A375 (cell line): ENCODE data around the gene CGB3. TPM values are rescaled to one million over a fixed set of nuclear protein-coding genes. Genes with fewer than 3 reads are reported as not detected.

Experiments
- small RNA-seq: library from RNA; depleted of rRNA; stranded (forward); fragments of <200 nt; gene quantifications from one replicate; pipeline ENCODE3, GENCODE V24; 2014
- total RNA-seq: library from RNA; depleted of rRNA; stranded (reverse); fragments of >200 nt; shearing (Covaris generic); gene quantifications from 2 replicates; pipeline ENCODE4 v1.2.3, GENCODE V29; 2014; rRNA removed

CGB3 gene
- total RNA-seq = not detected in 2 replicates

DNA sequence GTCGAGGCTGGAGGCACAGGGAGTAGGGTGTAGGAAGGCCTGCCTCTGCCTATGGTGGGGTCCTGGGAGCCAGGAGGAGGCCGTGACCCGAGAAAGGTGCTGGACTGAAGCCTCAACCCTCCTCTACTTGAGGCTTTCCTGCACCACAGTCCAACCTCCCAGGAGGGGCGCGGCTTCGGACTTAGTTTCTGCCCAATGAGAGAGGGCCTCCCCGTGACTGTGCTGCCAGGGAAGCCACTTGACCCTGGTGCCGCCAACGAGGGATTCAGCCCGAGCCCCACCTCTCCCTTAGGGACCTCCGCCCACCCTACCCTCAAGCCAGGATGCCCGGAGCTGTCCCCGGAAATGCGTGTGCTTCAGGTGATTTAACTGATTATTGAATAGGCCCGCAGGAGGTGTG, at the start of gene CGB3:
Gene CGB3 (minus strand): TSS at position 101 of the 400 bp plus-strand sequence. CDS start 362 bp downstream, outside the sequence.

DNA sequence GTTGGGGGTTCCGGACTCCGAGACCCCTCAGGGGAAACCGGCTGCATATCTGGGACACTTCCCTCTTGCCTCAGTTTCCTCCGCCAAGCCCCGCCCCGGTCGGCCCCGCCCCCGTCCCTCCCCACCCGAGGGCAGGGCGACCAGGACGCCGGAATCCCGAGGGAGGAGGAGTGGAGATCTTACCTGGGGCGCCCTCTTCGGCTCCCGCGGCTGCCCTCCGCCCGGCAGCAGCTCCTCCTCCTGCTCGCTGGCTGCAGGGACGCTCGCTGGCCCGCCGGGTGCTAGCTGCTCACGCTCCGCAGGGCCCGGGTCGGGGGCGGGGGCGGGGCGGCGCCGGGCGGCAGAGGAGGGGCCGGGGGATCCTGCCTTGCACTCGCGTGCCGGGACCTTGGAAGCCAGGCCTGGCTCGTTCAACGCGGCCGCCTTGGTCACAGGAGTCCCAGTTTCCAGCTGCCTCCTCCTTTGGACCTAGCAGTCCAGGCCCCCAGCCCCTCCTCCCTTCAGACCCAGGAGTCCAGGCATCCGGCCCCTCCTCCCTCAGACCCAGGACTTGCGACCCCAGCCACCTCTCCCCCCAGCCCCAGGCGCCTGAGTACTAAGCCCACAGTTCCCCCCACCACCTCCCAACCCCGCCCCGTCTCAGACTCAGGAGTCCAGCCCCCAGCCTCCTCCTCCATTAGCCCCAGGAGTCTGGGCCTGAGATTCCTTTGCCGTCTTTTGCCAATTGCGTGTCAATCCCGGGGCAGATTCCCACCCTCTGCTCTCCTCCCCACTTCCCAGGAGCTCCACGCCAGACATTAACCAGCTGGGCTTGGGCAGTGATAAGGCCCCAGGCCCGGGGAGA, 40.9 kb upstream of the CGB3 start, which contains the start of gene NTF4:
Gene NTF4 (minus strand): TSS at position 51 of the 844 bp plus-strand sequence. CDS start 2,821 bp downstream, outside the sequence.

DNA sequence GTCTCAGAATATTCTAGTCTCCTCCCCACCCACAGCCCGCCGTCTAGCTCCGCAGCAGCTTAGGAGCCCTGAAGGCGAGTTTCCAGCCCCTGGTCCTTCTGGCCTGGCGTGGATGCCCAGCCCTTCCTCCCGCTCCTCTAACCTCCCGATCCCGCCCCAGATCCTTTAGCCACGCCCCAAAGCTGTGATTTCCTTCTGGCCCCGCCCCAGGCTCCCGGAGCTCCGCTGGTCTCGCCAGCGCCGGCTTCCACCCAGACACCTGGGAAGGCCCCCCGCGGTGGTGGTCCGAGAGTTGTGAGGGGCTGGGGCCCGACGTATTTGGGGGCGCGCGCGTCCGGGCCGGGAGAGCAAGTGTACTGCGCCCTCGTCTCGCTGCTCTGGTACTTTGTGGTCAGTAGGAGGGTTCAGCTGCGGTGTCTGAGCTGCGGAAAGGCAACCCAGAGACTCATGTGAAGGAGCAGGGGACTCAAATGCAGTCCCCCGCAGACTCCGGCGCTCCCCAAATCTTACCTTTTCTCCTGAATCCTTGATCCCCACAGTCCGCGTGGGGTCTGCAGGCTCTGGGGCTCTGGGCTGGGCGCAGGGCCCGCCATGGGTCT, 33.6 kb upstream of the CGB3 start, which contains the start of gene CGB7:
Gene CGB7 (minus strand): TSS at position 114 of the 599 bp plus-strand sequence. CDS start 2,374 bp downstream, outside the sequence.

DNA sequence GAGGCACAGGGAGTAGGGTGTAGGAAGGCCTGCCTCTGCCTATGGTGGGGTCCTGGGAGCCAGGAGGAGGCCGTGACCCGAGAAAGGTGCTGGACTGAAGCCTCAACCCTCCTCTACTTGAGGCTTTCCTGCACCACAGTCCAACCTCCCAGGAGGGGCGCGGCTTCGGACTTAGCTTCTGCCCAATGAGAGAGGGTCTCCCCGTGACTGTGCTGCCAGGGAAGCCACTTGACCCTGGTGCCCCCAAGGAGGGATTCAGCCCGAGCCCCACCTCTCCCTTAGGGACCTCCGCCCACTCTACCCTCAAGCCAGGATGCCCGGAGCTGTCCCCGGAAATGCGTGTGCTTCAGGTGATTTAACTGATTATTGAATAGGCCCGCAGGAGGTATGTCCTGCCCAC, 24.9 kb upstream of the CGB3 start, which contains the start of gene CGB8:
Gene CGB8 (minus strand): TSS at position 101 of the 400 bp plus-strand sequence. CDS start 372 bp downstream, outside the sequence.

DNA sequence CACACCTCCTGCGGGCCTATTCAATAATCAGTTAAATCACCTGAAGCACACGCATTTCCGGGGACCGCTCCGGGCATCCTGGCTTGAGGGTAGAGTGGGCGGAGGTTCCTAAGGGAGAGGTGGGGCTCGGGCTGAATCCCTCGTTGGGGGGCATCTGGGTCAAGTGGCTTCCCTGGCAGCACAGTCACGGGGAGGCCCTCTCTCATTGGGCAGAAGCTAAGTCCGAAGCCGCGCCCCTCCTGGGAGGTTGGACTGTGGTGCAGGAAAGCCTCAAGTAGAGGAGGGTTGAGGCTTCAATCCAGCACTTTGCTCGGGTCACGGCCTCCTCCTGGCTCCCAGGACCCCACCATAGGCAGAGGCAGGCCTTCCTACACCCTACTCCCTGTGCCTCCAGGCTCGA, 19.4 kb upstream of the CGB3 start, which contains the start of gene CGB5:
Gene CGB5 (plus strand): TSS at position 301 of the 400 bp plus-strand sequence. CDS start 362 bp downstream, outside the sequence.

DNA sequence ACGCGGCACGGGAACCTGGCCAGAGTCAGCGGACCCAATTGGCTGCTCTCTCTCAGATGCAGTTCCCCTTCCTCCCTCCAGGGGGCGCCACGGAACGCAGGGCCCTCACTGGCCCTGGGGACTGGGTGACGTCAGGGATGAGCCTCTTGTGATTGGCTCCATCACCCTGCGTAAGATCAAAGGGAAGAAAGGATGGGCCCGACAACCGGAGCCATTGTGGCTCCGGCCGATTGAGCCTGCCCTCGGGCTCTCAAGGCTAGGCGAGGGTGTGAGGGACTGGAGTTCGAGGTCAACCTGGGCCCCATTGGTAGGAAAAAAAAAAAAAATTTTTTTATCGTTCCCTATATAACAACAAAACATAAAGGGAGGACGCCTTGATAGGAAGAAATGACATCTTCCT, 12.7 kb upstream of the CGB3 start, which contains the start of gene CGB1:
Gene CGB1 (minus strand): TSS at position 81 of the 400 bp plus-strand sequence. CDS start 184 bp downstream, outside the sequence.

DNA sequence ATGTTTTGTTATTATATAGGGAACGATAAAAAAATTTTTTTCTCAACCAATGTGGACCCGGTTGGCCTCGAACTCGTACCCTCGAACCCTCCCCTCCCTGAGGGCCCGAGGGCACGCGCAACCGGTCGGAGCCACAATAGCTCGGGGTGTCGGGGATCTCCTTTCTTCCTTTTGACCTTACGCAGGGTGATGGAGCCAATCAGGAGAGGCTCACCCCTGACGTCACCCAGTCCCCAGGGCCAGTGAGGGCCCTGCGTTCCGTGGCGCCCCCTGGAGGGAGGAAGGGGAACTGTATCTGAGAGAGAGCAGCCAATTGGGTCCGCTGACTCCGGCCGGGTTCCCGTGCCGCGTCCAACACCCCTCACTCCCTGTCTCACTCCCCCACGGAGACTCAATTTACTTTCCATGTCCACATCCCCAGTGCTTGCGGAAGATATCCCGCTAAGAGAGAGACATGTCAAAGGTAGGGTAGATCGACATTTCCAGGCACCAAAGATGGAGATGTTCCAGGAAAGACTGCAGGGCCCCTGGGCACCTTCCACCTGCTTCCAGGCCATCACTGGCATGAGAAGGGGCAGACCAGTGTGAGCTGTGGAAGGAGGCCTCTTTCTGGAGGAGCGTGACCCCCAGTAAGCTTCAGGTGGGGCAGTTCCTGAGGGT, 7.6 kb upstream of the CGB3 start, which contains the start of gene CGB2:
Gene CGB2 (plus strand): TSS at position 249 of the 660 bp plus-strand sequence. CDS start 206 bp downstream, at position 455.

DNA sequence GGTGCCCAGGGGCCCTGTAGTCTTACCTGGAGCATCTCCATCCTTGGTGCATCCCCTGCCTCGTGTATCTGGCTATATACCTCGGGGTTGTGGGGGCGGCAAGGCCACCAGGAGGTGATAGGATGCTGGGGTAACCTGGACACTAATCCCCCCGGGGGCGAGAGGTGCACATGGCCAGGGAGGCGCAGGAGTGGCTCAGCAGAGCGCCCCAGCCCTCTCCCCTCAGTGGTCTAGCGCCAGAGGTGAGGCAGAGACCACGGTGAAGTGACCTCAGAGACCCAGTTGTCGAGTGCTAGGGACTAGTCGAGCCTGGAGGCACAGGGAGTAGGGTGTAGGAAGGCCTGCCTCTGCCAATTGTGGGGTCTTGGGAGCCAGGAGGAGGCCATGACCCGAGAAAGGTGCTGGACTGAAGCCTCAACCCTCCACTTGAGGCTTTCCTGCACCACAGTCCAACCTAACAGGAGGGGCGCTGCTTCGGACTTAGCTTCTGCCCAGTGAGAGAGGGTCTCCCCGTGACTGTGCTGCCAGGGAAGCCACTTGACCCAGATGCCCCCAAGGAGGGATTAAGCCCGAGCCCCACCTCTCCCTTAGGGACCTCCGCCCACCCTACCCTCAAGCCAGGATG, 7.0 kb downstream of the CGB3 start, which contains the start of gene LHB:
Gene LHB (minus strand): TSS at position 51 of the 625 bp plus-strand sequence. CDS start 10 bp downstream, at position 41.

DNA sequence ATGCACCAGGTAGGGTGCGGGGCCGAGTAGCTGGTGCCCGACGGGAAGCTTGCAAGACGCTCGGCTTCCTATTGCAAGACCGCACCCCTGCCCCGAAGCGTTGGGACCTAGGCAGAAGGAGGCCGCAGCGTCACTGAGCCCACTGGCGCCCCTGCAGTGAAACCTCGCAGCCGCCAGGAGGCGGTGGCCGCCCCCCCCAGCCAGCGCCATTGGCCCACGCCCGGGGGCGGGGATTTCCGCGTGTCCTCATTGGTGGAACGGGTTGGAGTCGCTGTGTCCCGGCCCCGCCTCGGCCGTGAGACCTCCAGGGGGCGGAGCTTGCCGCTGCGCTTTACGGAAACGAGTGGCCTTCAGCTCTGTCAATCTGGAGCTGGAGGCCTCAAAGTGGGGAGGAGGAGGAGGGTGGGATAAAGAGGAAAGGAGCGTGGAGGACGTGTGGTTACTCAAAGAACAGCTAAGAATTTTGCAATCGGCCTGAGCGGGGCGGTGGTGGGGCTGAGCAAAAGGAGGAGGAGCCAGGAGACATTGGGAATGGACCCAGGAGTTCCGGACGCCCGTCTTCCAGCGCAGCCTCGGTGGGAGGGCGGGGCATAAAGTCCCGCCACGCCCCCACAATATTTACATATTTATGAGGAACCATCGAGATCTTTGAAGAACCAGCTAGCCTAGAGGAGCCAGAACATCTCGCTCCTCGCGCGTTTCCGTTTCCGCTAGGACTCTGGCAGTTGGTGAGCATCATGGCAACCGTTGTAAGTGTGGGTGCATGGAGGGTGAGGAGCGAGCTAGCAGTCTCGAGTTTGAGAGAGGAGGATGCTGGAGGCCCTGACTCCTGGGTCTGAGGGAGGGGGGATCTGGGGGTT, 30.7 kb downstream of the CGB3 start, which contains the start of the genes GYS1 and RUVBL2:
Gene GYS1 (minus strand): TSS at position 135 of the 860 bp plus-strand sequence. CDS start 197 bp downstream, outside the sequence.
Gene RUVBL2 (plus strand): TSS at position 713 of the 860 bp plus-strand sequence. CDS start 25 bp downstream, at position 738.

Small RNA genes lying within 50 kb of the gene (small RNA-seq; reads per million reads assigned to genes)
- gene MIR6798 = not detected

Other genes with a start within 250 kb of the CGB3 start
- gene BCAT2, start 213.3 kb downstream of the CGB3 start, total RNA-seq = 58.9 and 62.1 TPM in 2 replicates
- 0.45 TPM in 1 of 2 replicates, not detected in the other for gene HSD17B14, start 187.8 kb downstream of the CGB3 start, total RNA-seq
- gene PLEKHA4, start 155.7 kb downstream of the CGB3 start, total RNA-seq = 12.7 and 24.4 TPM in 2 replicates
- gene PPP1R15A, start 151.9 kb downstream of the CGB3 start, total RNA-seq = 186 and 188 TPM in 2 replicates
- not detected in 2 replicates for gene TULP2, start 125.6 kb downstream of the CGB3 start, total RNA-seq
- 193 and 199 TPM in 2 replicates for gene NUCB1, start 124.0 kb downstream of the CGB3 start, total RNA-seq
- not detected in 2 replicates for gene DHDH, start 90.6 kb downstream of the CGB3 start, total RNA-seq
- gene BAX, start 69.5 kb downstream of the CGB3 start, total RNA-seq = 72.4 and 87.3 TPM in 2 replicates
- gene FTL, start 59.0 kb downstream of the CGB3 start, total RNA-seq = 1,177 and 1,345 TPM in 2 replicates
- 34.0 and 35.2 TPM in 2 replicates for gene GYS1, start 31.0 kb downstream of the CGB3 start, total RNA-seq
- gene RUVBL2, start 30.4 kb downstream of the CGB3 start, total RNA-seq = 568 and 573 TPM in 2 replicates
- gene LHB, start 7.2 kb downstream of the CGB3 start, total RNA-seq = 1.3 TPM in 1 of 2 replicates, not detected in the other
- gene CGB2, start 7.6 kb upstream of the CGB3 start, total RNA-seq = not detected in 2 replicates
- gene CGB1, start 12.6 kb upstream of the CGB3 start, total RNA-seq = not detected in 2 replicates
- gene CGB5, start 19.5 kb upstream of the CGB3 start, total RNA-seq = not detected in 2 replicates
- not detected in 2 replicates for gene CGB8, start 24.8 kb upstream of the CGB3 start, total RNA-seq
- not detected in 2 replicates for gene CGB7, start 33.4 kb upstream of the CGB3 start, total RNA-seq
- 0.40 TPM in 1 of 2 replicates, not detected in the other for gene NTF4, start 40.5 kb upstream of the CGB3 start, total RNA-seq
- gene KCNA7, start 48.4 kb upstream of the CGB3 start, total RNA-seq = not detected in 2 replicates
- 344 and 371 TPM in 2 replicates for gene SNRNP70, start 61.1 kb upstream of the CGB3 start, total RNA-seq
- gene LIN7B, start 90.0 kb upstream of the CGB3 start, total RNA-seq = 8.1 and 9.5 TPM in 2 replicates
- 2.2 and 4.1 TPM in 2 replicates for gene C19orf73, start 94.8 kb upstream of the CGB3 start, total RNA-seq
- gene PPFIA3, start 95.2 kb upstream of the CGB3 start, total RNA-seq = 17.6 and 25.5 TPM in 2 replicates
- not detected in 2 replicates for gene HRC, start 131.1 kb upstream of the CGB3 start, total RNA-seq
- 14.0 and 14.4 TPM in 2 replicates for gene TRPM4, start 133.5 kb upstream of the CGB3 start, total RNA-seq